Stimulated activated CD8-positive, alpha-beta memory T cell treated with anti-CD3 and anti-CD28 coated beads, Interleukin-4, amount 100 ng/mL, for 24 hours (primary cell): ENCODE data around the gene GRM8.

Experiments used
- DNase-seq: peaks from one replicate; pipeline ENCODE4 v3.0.0-alpha.2; 2020; ENCODE audit warnings: low read depth

GRM8 gene

DNA sequence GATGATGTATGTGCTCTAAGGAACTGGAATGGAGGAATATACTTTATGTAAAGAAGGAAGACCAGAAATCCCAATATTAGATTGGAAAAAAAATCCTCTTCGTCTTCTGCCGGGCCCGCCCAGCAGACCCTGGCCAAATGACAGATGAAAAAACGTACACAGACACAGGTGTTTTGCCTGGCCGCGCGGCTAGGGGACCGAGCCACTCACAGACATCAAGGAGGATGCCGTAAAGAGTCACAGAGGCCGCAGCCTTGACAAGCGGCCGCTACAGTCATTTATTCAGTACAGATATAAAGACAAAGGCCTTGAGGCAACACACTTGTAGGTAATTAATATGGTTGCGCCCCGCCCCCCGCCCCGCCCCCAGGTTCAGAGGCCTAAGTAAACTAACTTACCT is 594.1 kb downstream of the GRM8 start:
- DNase-seq: no peak

DNA sequence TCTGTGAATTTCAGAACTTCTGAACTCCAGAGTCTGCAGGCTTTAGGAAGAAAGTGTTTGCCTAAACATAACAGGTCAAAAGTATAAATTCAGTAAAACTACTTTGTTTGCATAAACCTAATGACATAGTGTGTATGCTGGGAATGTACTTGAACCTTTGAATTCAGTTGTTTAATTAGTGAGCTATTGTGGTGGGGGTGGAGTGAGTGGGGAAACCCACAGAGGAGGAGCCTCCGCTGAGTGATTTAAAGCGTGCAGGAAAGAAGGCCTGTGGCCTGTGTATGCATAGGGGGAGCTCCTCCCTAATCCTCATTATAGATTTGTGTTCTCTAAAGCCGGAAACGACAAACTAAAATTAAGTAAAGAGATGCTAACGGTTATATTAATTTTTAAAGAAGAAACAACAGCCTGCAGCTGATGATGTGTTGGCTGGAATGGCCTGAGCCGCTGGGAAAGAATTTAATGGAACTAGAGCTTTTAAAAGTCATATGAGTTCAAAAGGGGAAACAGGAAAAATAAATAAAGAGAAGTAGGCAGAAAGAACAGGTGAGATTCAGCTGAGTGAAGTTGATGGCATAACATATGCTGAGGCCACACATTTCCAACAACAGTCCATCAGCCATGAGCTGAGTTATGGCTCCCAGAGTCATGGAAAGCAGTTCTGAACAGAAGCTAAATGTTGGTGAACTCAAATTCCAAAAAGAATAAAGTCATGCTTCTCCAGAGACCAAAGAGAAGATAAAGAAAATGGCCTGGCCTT is 595.0 kb downstream of the GRM8 start:
- no peak for DNase-seq

DNA sequence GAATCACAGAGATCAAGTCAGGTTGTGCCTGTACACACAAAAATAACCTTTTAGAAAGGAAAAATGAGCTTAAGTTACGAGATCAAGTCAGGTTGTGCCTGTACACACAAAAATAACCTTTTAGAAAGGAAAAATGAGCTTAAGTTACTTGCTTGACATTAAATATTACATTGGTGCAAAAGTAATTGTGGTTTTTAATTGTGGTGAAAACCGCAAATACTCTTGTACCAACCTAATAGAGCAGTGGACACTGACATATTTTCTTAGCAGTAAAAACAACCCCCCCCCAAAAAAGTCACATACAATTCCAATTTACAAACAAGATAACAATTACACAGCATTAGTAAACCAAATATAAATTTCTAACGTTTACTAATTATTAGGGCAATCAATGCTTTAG is 595.6 kb downstream of the GRM8 start:
- DNase-seq: no peak

DNA sequence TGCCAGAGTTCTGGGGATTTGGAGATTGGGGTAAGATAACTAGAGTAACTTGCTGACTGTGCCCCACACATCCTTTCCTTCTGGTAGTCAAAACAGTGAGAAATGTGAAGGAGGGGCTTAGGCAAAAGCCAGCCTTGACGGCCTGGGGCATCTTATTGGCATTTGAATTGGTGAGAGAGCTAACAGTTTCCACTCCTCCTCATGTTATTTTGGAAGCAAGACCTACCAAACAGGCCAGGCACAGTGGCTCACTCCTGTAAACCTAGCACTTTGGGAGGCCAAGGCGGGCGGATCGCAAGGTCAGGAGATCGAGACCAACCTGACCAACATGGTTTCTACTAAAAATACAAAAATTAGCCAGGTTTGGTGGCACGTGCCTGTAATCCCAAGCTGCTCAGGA is 596.6 kb downstream of the GRM8 start:
- DNase-seq: no peak

DNA sequence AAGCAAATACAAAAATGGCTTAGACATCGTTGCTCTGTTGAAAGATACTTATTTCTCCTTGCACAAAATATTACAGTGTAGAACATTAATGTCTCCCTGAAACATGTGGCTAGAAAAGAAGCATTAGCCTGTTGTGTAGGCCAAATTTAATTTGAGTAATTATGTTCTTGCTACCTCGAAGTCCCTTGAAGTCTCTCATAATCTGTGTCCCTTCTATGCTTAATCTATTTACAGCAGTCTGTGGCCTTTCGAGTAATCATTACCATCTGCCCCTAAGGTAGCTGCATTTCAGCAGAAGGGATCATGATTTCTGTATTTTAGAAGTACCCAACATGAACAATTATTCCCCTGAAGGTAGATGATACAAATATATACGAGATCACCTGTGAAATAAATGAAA is 615.2 kb downstream of the GRM8 start:
- no peak for DNase-seq

DNA sequence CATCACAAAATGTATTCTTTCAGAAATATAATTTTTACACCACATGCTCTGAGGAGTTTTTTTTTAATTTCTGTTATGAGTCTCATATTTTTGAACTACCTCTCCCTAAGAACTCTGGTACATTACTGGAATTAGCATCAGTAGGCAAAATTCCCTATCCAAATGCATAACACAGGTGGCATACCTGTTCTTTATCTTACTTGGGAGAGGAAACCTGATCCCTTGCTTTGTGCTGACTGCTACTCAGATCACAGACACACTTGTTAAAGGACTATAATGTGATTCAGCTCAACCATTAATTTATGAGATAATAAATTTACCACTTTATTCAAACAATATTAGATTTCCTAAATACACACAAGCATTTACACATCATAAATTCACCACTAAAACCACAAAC is 617.2 kb downstream of the GRM8 start:
- no peak for DNase-seq

DNA sequence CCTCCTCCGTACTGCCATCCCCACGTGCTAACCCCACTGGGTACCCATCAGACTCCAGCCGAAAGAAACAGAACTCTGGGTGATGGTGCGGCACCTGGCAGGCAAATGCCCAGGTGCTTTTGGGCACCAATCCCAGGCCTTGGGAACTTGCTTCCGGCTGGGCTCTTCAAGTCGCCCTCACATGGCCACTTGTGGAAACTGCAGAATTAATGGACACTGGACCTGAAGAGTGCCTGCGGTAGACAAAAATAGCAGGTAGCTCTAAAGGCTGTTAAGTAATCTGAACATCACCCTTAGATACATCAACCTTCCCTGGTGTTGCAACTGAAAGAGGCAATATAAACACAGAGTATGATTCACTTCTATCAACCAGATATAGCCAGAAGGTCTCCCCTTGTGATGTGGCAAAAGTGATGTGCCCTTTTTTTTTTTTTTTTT is 644.4 kb downstream of the GRM8 start:
- no peak for DNase-seq

DNA sequence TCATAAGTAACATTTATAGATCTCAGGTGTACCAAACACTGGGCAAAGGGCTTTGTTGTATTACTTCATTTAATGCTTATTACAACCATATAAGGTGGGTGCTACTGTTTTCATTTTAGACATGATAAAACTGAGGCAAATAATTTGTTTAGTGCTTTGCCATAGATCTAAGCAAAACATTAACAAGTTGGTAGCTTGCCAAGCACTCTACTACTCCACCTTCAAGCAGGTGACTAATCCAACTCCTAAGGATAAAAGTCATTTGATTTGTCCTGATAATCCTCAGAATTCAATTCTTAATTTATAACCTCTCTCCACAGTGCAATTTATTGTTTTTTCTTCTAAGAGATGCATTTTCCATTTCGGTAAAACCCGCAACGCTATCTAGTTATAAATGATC is 646.4 kb downstream of the GRM8 start:
- DNase-seq: no peak

DNA sequence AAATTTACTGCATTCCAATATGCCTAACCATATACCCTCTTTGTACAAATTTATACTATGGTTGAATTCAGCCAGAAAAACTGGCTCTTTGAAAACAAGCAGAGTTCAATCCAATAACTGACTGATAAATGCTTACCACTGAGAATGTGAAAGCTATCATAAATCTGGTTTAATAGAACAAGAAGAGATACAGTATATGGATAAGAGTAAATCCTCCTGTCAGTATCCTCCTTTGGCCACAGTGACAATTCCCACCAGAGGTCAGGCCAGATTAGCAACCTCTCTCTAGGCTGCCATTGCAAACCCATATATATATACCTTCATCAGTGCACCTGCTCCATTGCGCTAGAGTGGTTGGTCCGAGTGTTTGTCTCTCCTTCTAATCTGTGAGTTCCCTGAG is 647.2 kb downstream of the GRM8 start:
- DNase-seq: no peak

DNA sequence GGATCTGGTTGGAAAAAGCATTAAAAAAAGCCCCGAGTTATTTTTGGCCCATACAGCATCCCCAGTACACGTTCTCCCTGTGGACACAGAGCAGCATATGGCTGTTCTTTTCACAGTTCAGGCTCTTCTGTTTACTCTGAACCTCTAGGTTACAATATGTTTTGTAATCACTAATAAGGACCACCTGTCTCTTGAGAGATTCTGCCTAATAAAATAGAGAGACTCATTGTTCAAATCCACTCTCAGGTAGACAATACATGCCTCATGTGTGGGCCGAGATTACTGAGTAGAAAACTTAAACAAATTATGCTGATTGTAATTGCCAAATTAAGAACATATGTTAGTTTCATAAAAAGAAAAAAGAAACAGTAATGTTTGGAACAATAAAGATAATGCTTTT is 647.7 kb downstream of the GRM8 start:
- no peak for DNase-seq

DNA sequence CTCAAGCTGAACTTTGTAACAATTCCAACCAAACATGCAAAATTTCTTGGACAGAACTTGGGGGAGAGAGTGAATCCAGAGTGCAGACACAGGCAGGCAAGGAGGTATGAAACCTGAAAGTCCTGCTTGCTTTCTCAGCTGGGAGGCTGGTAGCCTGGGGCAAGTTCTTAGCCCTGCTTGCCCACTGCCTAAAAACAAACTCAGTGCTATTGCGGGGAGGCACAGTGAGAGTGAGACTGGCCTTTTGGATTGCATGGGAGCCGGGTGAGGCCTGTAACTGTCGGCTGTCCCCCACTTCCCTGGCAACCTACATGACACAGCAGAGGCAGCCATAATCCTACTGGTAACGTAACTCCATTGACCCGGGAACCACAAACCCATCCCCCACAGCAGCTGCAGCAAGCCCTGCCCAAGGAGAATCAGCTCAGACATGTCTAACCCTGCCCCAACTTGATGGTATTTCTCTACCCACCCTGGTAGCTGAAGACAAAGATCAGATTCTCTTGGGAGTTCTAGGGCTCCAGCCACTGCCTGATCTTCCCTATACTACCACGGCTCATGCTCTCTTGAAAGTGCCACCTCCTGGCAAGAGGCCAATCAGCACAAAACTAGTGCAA is 663.6 kb downstream of the GRM8 start:
- no peak for DNase-seq

DNA sequence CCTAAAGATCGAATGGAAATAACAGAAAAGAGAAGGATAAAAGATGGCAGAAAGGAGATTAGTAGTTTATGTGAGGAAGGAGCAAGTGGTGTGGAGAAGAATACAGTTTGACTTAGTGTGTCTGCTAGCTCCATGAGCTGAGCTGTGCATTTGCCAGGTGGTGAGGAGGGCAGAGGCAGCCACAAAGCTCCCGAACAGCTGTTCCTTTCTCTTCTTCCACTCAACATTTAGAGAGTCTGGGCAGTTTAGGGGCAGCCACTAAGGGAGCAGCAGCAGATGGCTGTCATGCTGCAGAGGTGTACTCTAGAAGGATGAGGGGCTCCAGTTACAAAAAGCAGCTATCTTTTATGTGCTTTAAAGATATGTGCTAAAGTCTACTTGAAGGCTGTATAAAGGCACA is 674.4 kb downstream of the GRM8 start:
- no peak for DNase-seq

DNA sequence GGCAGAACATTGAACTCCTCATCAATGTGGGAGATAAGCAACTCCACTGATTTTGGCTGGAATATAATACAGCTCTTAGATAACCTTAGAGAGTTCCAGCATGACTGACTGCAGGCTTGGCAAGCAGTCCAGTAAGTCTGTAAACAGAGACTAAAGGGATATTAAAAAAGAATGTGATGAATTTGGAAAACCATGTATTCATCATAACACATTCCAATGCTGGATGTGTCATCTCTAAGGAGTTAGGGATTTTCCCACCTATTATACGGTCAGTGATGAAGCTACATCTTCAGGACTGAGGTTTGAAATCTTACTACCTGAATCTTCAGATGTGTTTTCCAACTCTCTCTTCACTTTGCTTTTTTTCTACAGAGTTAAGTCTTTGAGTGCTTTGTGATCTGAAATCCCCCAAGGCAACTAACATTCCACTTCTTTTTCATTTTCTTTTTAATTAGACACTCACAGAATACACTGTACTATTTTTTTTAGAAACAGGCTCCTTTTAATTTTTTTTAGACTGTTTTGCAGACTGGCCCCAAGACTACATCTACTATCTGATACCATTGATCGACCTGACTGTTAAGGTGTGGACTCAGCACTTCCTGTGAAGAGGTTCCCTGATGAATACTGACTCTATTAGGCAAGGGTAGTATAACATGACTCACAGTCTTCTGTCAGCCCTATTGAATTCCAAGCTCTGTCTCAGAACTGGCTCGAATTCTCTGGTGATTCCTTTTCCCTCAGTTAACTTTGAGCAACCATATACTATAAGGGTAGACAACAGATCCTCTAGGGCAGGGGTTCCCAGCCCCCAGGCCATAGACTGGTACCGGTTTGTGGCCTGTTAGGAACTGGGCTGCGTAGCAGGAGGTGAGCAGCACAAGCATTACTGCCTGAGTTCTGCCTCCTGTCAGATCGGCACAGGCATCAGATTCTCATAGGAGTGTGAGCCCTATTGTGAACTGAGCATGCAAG is 678.2 kb downstream of the GRM8 start:
- DNase-seq: no peak

DNA sequence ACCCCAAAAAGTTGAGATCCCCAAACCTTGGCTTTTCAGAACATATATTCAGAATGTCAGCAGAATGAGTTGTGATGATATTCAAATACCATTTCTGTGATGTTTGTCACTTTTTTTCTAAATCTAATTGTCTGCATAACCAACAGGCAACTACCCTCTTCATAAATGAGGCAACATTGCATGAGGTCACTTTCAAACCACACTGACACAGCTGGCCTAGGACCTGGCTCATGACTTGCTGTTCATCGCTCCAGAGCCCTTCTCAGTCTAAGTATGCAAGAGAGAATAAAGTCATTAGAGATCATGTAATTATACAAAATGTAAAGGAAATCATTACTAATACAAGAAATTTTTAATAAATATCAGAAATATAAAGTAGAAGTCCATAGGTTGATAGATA is 681.9 kb downstream of the GRM8 start:
- no peak for DNase-seq

DNA sequence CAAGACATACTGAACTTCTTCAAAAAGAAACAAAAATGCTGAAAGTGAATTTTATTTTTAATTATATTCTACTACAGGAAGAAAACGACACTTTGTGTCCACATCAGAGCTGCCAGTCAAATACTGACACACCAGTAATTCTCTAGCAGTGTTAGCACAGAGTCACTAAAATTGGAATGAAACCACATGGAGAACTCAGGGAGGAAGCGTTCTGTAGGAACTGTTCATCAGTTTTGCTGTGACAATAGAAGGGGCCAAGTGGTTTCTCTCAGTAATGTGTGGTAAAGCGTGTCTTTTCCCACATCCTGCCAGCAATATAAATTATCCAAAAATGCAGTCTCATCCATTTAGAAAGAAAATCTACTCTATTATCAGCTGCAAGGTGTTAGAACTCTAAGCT is 683.3 kb downstream of the GRM8 start:
- DNase-seq: no peak

DNA sequence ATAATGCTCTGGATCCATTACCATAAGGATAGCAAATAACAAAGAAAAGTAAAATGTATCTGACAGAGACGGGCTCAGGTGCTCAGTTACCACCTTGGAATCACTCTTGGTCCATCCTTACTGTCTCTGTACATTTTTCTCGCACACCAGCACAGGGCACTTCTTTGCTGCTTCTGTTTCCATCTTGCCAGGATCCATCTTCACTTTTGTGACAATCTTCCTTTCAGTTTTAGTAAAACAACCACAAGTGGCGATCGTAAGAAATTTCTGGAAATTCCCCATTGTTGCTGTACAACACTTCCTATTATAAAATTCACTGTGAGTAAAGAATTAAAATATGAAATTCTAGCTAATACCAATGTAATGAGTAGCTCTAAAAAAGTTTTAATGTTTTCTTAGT is 695.5 kb downstream of the GRM8 start:
- DNase-seq: no peak

DNA sequence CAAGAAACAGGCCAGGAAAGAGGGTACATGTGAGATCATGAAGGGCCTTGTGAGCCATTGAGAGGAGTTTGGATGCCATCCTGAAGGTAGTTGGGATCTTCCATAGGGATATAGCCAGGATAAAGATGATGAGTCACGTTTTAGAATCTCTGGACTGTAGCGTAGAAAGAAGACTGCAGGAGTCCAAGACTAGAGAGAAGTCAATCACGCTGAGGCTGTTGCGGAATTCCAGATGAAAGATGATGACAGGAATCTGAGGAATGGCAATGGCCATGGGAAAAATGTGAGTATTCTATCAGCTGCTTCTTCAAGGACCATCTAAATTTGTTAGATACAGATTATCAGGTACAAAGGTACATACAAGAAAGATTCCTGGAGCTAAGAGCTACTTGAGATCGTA is 711.3 kb downstream of the GRM8 start:
- DNase-seq: no peak

DNA sequence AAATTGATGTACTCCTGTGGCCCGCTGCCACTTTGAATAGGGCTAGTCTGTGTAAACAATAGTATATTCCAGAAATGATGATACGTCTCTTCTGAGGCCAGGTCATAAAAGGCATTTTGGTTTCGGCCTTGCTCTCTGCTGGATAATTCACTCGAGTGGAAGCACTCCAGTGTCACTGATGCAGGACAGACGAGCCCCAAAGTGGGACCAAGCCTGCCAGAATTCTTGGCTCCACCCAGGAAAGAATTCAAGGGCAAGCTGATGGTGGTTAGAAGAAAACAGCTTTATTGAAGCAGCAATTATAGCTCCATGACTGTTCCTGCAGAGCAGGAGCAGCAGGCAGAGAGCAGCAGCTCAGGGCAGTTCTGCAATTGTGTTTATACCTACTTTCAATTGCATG is 717.6 kb downstream of the GRM8 start:
- no peak for DNase-seq

DNA sequence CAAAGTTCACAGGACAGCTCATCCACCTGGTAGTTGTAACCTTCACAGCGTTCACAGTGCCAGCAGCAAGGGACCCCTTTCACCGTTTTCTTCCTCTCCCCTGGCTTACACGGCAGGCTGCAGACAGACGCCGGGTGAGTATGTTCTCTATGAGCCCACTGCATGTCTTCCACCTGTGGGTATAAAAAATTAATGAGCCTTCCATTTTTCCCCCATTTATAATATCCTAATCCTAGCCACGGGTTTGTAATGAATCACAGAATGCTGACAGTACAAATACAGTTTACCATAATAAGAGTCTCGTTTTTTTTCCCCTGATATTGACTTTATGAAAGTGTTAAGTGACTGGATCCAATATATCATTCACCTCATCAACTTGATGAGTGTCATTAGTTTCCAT is 719.0 kb downstream of the GRM8 start:
- DNase-seq: no peak

DNA sequence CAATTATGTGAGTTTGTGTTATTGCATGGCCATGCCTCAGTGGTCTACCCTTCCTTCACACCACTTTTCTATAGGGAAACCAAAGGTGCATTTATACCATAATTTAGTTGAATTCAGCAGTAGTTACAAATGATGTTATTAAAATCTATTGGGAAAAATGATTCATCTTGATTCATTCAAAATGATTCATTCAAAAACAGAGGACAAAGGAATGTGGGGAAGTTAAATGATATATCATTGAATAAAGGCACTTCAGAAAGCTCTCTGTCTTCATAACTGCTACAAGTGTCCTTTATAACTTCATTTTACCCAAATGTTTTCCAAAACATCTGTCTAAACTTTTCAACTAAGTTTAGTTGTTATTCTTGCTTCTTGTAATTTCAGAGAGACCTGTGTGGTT is 722.9 kb downstream of the GRM8 start:
- DNase-seq: no peak

DNA sequence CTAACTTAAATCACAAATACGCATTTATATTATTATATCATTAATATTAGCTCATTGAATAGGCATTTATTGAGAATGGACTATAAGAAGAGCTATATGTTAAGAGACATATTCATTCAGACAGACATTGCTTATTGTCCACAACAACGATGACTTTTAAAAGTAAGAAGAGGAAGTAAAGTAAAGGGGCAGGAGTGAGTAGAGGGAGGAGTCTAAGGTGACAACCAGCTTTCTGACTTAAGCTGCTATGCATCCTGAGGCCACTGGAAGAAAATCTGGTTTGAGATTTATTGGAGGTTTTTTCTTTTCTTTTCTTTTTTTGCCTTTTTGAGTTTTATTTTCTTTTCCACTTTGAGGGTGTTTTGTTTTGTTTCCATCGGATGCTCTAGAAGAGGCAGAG is 723.5 kb downstream of the GRM8 start:
- no peak for DNase-seq

DNA sequence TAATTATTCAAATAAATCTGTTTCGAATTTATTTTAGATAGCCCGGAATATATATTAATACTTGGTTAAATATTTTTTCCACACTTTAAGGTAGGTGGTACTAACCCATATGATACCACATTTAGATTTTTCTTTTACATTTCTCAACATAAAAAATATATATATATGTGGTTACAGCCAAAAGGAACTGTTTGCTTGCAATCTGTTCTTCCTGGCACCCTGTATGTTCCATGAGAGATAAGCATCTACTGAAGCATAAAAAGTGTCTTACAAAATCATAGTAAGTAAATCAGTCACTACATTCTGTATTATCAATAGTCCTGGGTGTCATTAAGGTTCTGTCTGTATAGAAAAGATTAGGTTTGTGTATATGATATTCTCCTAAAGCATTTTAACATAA is 726.8 kb downstream of the GRM8 start:
- no peak for DNase-seq

DNA sequence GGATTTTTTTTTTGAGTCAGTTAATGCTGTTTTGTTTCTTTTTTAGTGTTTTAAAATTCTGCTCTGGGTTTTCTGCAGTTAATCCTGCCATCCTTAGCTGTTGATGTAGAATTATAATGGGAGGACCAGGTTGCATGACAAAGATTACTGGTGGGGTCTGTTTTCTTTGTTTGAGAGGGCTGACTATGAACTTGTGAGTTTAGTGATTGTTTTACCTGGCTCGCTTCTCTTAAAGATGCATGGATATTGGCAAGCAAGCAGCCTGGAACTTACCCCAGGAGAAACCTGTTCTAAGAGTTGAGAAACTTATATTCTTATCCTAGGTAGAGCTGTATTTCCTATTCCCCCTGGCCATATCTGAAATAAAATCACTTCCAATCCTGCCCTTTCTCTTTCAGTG is 727.8 kb downstream of the GRM8 start:
- no peak for DNase-seq
